CD1c-positive myeloid dendritic cell (primary cell): ENCODE data around the gene KISS1.

Experiments
- DNase-seq: peaks from one replicate; pipeline ENCODE4 v3.0.0-alpha.2; 2016; ENCODE audit errors: extremely low spot score

KISS1 gene

GRCh38 chr1:204157962-204158361 is 38.3 kb downstream of the KISS1 start:
- DNase-seq: peak; percentile 82

DNA sequence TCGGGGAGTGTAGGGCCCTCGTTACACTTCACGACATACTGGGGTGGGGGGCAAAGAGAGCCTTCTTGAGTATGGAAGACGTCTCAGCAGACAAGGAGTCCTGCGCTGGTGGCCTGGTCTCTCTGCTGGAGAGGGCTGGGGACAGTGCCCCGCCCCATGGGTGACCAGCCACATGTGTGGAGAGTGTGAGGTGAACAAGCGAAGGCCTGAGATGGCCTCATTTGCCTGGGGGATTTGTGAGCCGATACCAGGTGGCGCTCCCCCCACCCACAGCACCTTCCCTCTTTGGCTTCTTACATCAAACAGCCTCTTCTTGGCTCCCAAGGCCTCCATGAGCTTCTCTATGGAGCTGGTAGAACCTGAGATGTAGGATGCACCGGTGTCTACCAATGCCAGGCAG is 40.4 kb downstream of the KISS1 start:
- no peak for DNase-seq

DNA sequence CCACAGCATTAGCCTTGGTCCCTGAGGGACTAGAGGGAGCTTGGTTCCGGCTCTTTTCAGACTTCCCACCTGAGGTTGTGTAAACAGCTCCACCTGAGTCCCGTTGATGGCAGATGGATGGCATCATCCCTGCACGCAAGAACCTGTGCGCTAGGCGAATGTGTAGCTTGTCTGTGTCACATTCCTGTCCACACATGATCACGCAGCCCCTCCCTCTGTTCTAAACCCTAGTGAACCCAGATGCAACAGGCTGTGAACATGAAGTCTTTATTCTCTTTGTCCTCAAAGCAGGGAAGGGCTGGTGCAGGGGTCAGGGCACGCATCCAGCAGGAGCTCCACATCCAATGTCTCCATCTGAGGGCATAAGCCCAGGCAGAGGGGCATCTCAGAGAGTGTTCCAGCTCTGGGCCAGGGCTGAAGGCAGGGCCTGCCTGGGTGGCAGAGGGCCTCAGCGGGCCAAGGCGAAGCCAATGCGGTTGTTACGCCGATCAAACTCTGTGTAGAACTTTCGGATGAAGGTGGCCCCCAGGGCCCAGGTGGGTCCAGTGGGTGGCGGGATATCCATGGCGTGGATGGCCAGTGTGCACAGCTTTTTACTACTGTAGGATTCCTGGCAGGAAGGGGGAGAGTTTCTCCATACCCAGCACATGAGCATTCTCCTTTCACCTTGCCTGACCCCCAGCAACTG is 41.6 kb downstream of the KISS1 start:
- no peak for DNase-seq

DNA sequence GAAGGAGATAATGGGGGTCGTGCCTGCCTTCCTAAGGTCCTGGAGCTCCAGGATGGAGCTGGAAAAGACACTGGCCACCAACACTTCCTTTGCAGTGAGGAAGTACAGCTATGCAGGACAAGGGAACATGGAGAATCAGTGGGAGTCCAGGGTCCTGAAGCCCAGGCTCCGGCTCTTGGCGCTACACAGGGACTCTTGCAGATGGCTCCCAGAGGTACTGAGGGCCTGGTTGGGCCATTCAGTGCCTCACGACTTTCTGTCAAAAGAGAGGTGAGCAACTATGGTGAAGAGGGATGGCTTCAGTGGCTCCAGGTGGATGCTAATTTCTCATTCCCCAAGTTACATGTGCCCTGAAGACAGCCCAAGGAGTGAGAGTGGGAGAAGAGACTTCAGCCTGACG is 42.6 kb downstream of the KISS1 start:
- DNase-seq: no peak

GRCh38 chr1:204152310-204153044 is 43.8 kb downstream of the KISS1 start:
- no peak for DNase-seq

DNA sequence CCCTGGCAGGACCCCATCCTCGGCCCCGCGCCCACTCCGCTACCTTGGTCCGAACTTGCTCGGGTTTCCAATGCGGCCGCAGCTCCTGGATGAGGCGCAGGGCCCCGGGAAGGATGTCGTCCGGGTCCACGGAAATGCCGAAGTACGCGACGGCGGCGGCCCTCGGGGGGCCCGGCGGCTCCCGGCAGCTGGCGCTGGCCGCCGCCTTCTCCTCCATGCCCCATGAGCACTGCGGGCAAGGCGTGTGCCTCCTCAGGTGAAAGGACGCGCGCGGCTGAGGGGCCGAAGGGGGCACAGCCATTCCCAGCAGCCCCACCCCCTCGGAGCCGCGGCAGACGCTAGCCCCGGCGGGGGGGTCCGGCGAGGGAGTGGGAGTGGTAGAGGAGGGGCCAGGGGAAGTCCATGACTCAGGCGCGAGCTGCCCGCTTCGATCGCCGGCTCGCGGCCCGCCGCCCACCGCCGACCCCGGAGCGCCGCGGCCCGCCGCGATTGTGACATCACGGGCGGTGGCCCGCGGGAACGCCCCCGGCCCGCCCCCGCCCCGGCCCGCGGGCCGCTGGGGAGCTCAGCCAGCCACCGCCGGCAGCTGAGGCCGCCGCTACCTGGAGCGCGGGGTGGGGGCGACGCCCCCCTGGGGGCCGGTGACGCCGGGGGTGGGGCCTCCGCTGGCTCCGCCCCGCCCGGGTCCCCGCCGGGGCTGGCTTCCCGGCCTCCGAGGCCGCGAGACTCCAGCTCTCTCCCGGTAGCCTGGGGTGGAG is 44.6 kb downstream of the KISS1 start, which contains the start of gene ETNK2:
TSS of gene ETNK2 (minus strand) at position 493 of the 758 bp plus-strand sequence. CDS start at position 301, 192 bp downstream.
- DNase-seq: peak; percentile 75

DNA sequence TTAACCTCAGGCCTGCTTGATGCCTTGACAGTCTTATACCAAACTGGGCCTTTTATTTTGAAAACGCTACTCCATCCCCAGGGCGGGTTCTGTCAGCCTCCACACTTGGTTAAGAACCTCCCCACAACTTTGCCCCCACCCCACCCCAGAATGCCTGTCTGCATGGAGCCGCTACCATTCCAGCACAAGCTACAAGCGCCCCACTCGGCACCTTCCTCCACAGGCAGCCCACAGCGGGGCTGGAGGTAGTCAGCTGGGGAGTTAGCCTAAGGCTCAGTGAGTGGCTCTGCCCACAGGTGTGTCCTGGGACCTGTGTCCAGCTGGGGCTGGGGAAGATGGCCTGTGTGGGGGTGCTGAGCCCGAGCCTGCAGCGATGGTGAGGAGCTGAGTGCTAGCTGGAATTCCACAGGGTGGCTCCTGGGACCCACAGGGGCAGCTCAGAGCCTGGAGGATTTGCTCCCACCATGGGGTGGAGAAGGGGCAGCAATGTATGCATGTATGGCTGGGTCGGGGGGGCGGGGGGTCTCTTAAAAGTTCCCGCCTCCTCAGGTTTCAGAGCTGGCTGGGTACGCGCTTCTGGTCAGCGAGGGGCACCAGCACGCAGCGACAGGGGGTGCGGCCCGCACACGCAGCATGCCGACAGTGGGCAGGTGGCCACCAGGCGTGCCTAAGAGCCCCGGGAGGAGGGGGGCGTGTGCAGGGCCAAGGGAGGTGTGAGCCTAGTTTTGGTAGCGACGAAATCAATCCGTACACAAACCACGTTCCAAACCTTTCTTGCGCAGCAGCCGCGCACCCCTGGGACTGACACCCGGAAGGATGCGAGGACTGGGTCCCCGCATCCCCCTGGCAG is 45.4 kb downstream of the KISS1 start:
- no peak for DNase-seq

GRCh38 chr1:204149635-204150565 is 46.4 kb downstream of the KISS1 start:
- DNase-seq: no peak

DNA sequence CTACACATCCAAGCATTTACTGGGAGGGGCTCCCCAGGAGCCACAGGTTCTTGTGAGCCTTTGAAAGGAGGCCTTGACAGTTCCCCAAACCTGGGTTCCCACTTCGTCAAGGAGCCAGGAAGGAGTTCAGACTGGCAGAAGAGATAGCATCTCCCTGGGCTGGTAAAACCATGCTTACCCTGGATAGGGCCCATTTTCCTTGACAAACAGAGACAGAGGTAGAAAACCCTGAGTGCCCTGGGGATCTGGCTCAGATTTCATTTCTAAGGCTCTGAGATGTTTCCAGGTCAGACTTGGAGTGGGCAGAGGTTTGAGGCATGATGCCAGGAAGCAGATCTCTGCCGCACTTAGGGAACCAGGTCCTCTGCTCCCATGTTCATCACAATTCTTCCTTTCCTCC is 47.2 kb downstream of the KISS1 start:
- DNase-seq: no peak

GRCh38 chr1:204147406-204148383 is 48.6 kb downstream of the KISS1 start:
- DNase-seq: no peak

GRCh38 chr1:204146965-204147364 is 49.3 kb downstream of the KISS1 start:
- DNase-seq: no peak

- DNase-seq: no peak
These were observed 50.0 kb downstream of the KISS1 start for GRCh38 chr1:204146309-204146708.

GRCh38 chr1:204145033-204145504 is 51.2 kb downstream of the KISS1 start:
- DNase-seq: no peak

DNA sequence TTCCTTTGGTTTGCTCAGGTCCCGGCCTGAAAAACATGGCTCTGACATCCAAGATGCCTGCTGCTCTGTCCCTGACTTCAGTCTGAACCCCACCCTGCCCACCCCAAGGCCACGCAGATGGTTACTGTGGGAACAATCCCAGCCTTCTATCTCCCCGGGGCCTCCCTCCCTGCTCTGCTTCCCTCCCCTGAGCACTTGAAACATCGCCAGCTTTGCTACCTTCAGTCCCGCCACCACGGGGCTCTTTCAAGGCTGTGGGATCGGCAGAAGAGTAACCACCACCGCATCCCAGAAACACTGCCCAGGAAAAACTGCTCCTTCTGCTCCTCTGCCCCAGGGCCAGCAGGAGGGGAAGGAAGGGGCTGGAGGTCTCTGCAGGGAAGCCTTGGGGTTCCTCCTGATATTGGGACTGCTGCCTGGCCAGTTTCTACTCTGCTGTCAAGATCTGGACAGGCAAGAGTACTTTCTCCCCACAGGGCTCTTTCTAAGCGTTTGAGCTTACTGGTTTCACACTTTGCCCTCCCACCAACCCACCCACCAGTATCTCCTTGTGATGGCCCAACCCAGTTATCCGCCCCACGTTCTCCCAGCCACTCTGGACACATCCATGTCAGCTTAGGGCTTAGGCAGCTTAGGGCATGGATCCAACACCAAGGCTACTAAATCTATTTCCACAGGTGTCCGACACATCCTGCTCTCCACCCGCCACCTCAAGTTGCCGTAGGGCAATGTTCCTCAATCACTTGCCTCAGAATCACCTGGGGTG is 52.8 kb downstream of the KISS1 start:
- DNase-seq: no peak

- no peak for DNase-seq
These were observed 54.0 kb downstream of the KISS1 start for GRCh38 chr1:204142032-204142974.

DNA sequence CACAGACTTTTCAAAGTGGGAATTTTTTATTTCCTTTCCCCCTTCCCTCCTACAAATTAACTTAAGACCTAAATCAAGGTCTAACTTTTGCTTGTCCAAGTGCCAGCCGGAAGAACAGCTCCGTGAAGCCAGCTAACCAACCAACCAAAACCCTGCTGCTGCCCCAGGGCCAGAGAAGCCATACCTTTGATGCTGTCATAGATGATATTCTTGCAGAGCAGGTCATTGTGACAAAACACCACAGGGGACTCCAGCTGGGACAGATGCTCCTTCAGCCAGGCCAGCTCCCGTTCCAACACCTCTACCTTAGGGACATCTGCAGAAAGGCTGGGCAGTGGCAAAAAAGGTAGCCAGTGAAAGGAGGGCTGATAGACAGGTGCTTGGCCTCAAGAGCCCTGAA is 55.2 kb downstream of the KISS1 start:
- no peak for DNase-seq
